A673 (cell line): ENCODE measurements around the gene MRPS2. TPM values are rescaled to one million over a fixed set of nuclear protein-coding genes. Genes with fewer than 3 reads are reported as not detected.
A peak's percentile ranks its signal among the peaks of the same experiment; 100 is the strongest.
"Not testable (repeated sequence)": the region's sequence is repeated elsewhere in the genome, so short reads cannot be mapped to it uniquely, and the experiment has no call there.

Experiments used
- BruUV-seq: library from RNA; stranded (reverse); fragments of 400-500 nt; replicated peaks from 2 replicates; lab custom pipeline; 2021; lab: Mats Ljungman, UMichigan
- CTCF ChIA-PET: fragments of 300-600 bp; sonication (Branson Sonifier 250); formaldehyde crosslinking; loops from one replicate; lab custom pipeline; 2022; ENCODE audit warnings: antibody characterized with exemption; lab: Charles Lee
- POLR2A ChIA-PET: fragments of 300-600 bp; sonication (Branson Sonifier 250); formaldehyde crosslinking; loops from one replicate; lab custom pipeline; 2022; ENCODE audit warnings: antibody characterized with exemption; ENCODE audit not compliant: low non-redundant PET; lab: Charles Lee
- DNase-seq: peaks from one replicate; pipeline ENCODE4 v3.0.0-alpha.2; 2015; ENCODE audit warnings: low spot score
- H3K27ac ChIP-seq: fragments of 200-600 bp; sonication (generic); 2 replicates; pipeline ENCODE4 v1.5.1; 2016; ENCODE audit warnings: mixed run types, low read depth, mild to moderate bottlenecking, mixed read lengths, antibody characterized with exemption, low read length; ENCODE audit not compliant: poor library complexity, severe bottlenecking
- H3K27me3 ChIP-seq: fragments of 200-600 bp; sonication (generic); replicated peaks from 2 replicates; pipeline ENCODE4 v1.6.1; 2017; ENCODE audit warnings: mixed run types, low read depth, mild to moderate bottlenecking, mixed read lengths, antibody characterized with exemption, low read length; ENCODE audit not compliant: insufficient read depth, poor library complexity
- H3K36me3 ChIP-seq: fragments of 200-600 bp; sonication (generic); 2 replicates; pipeline ENCODE4 v1.6.1; 2016; ENCODE audit warnings: mixed run types, mild to moderate bottlenecking, mixed read lengths, antibody characterized with exemption, low read length; ENCODE audit not compliant: insufficient read depth, poor library complexity, severe bottlenecking
- H3K4me1 ChIP-seq: fragments of 200-600 bp; sonication (generic); 2 replicates; pipeline ENCODE4 v1.6.1; 2017; ENCODE audit warnings: mixed run types, mild to moderate bottlenecking, mixed read lengths, antibody characterized with exemption, low read length; ENCODE audit not compliant: insufficient read depth, poor library complexity, severe bottlenecking
- H3K4me3 ChIP-seq: fragments of 200-600 bp; sonication (generic); 2 replicates; pipeline ENCODE4 v1.5.1; 2016; ENCODE audit warnings: low read depth, mixed run types, mild to moderate bottlenecking, mixed read lengths, low read length; ENCODE audit not compliant: poor library complexity, severe bottlenecking
- H3K9me3 ChIP-seq: fragments of 200-600 bp; sonication (generic); 2 replicates; pipeline ENCODE4 v1.6.1; 2016; ENCODE audit warnings: mixed run types, low read depth, mild to moderate bottlenecking, mixed read lengths, antibody characterized with exemption, low read length; ENCODE audit not compliant: poor library complexity, severe bottlenecking
- CTCF ChIP-seq: fragments of 300-800, 200-600 bp; sonication (generic); conservative IDR thresholded peaks from 2 replicates; pipeline ENCODE4 v1.5.1; 2017; ENCODE audit warnings: low read depth, mild to moderate bottlenecking, antibody characterized with exemption, low read length, moderate library complexity, mixed read lengths
- EZH2 ChIP-seq: fragments of 200-600 bp; sonication (generic); IDR thresholded peaks from 2 replicates; pipeline ENCODE4 v1.6.1; 2017; ENCODE audit warnings: borderline replicate concordance, low read depth, mild to moderate bottlenecking, mixed read lengths, antibody characterized with exemption, low read length; ENCODE audit not compliant: poor library complexity, severe bottlenecking
- intact Hi-C: fragments of 100-400 bp; cut with micrococcal nuclease; formaldehyde crosslinking; loops from one replicate; pipeline ENCODE4 v1.10.0; 2022; ENCODE audit not compliant: unreplicated experiment
- total RNA-seq: library from RNA; stranded (reverse); gene quantifications from 2 replicates; pipeline ENCODE4 v1.2.3, GENCODE V29; 2021

MRPS2 gene
- total RNA-seq, 1 experiment from 2014 or later: 88.8 TPM

GRCh38 chr9:135531096-135531495, 30.6 kb downstream of the MRPS2 start:
- DNase-seq: no peak

GRCh38 chr9:135533113-135533512, 32.6 kb downstream of the MRPS2 start:
- POLR2A ChIA-PET: no interaction called here
- BruUV-seq: no TSS peak

More at GRCh38 chr9:135531096-135531495, 30.6 kb downstream of the MRPS2 start:
- ChIA-PET POLR2A (no interaction called here), CTCF (no interaction called here)
- H3K9me3 ChIP-seq: no peaks in the 10 kb centered on the region
- TF ChIP-seq CTCF (no peak), EZH2 (no peak)
- no peak overlapping the region for H3K27ac ChIP-seq
- intact Hi-C loops: no loop called here
- H3K4me3 ChIP-seq: no peak overlapping the region
- H3K36me3 ChIP-seq: no peaks in the 10 kb centered on the region
- H3K27me3 ChIP-seq: peaks cover 6% of the 10 kb centered on the region
- BruUV-seq: no TSS peak
- H3K4me1 ChIP-seq: no peaks in the 10 kb centered on the region

DNA sequence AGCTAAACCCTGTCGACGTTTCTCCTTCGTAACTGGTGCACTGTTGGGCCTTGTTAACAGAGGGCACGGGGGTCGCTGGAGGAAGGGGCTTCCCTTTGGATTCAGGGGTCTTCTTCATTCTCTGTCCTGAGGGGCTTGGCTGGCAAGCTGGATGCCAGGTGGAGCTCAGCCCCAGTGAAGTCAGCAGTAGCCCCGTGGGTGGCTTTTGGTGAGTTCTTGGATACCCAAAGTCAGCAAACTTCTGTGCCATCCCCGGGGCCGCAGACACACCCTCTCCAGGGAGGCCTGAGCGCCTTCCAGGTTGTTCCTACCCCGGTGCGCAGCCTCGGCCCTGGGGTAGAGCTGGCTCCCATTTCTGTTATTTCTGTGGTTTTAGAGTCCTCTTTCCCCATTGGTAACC, 33.2 kb downstream of the MRPS2 start:
- Histone ChIP-seq H3K4me1 (no peaks in the 10 kb centered on the region), H3K36me3 (no peaks in the 10 kb centered on the region), H3K4me3 (no peak overlapping the region), H3K9me3 (no peaks in the 10 kb centered on the region), H3K27ac (no peak overlapping the region), H3K27me3 (peaks cover 17% of the 10 kb centered on the region)
- intact Hi-C loops: no loop called here
- no peak for TF ChIP-seq CTCF
- no peak for TF ChIP-seq EZH2
- ChIA-PET CTCF (no interaction called here), POLR2A (no interaction called here)
- no peak for DNase-seq
- BruUV-seq: no TSS peak

More at GRCh38 chr9:135533113-135533512, 32.6 kb downstream of the MRPS2 start:
- Histone ChIP-seq H3K9me3 (no peaks in the 10 kb centered on the region), H3K4me1 (no peaks in the 10 kb centered on the region), H3K27me3 (peaks cover 11% of the 10 kb centered on the region), H3K36me3 (no peaks in the 10 kb centered on the region), H3K4me3 (no peak overlapping the region), H3K27ac (no peak overlapping the region)
- CTCF ChIA-PET: no interaction called here
- TF ChIP-seq EZH2 (no peak), CTCF (no peak)
- peak; percentile 18 for DNase-seq
- intact Hi-C loops: no loop called here

DNA sequence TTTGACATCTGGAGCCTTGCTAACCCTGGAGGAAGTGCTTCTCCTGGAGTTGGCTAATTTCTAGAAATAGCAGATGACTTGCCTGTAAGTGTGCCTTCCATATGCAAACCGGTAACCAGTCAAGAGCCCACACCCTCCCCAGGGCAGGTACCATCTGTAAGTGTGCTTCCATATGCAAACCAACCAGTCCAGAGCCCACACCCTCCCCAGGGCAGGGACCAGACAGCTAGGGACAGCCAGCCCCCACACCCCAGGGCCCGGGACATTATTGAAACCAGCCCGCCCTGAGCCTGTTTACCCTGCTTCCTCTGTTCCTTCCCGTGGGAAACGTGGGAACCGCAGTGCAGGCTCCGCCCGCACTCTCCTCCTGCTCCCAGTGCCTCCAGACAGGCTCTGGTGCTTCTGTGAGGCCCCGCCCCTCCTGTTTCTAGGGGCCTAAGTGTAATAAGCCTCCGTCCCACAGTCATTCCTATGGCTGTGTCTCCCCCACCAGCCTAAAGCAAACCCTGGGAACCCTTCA, 33.8 kb downstream of the MRPS2 start:
- H3K4me1 ChIP-seq, intact Hi-C loops, BruUV-seq, POLR2A ChIA-PET, DNase-seq, H3K4me3 ChIP-seq, CTCF ChIA-PET, H3K27ac ChIP-seq, H3K9me3 ChIP-seq, H3K36me3 ChIP-seq: not testable (repeated sequence)
- H3K27me3 ChIP-seq: peaks cover 21% of the 10 kb centered on the region

DNA sequence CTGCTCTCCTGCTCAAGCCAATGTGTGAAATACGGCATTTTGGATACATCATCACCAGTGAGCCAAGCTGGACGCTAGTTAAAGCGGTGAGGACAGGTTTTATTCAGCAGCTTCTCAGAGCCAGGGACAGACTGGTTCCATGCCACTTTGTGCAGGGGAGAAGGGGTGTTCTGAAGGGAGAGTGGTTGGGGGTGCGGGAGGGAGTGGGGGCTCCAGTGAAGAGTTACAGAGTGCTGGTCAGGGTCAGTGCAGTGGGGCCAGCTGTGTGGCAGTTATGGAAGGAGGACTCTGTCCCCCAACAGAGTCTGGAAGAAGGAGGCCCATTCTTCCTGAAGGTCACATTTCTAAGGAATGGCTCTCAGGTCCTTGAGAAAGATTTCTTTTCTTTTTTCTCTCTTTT, 34.3 kb downstream of the MRPS2 start:
- peaks cover 23% of the 10 kb centered on the region for H3K27me3 ChIP-seq
- H3K36me3 ChIP-seq, H3K4me3 ChIP-seq, POLR2A ChIA-PET, H3K27ac ChIP-seq, DNase-seq, H3K9me3 ChIP-seq, H3K4me1 ChIP-seq, intact Hi-C loops, CTCF ChIA-PET, BruUV-seq: not testable (repeated sequence)
